Measurements from ENCODE around the gene EGR1.
"Not testable (repeated sequence)": the region's sequence is repeated elsewhere in the genome, so short reads cannot be mapped to it uniquely, and the experiment has no call there.

EGR1 gene

GRCh38 chr5:138471052-138471361 is 5.7 kb downstream of the EGR1 start:
- no peaks in the 10 kb centered on the region for H3K4me1 ChIP-seq (ENCODE audit: low read length)
- no peak for DNase-seq

GRCh38 chr5:138472353-138472752 is 7.1 kb downstream of the EGR1 start:
- no peaks in the 10 kb centered on the region for H4K20me1 ChIP-seq (ENCODE audit: insufficient read depth, low read length)
- no peaks in the 10 kb centered on the region for H3K4me1 ChIP-seq (ENCODE audit: low read length)
- H3K36me3 ChIP-seq (replicated peaks; ENCODE audit: insufficient read depth, low read length) = no peaks in the 10 kb centered on the region
- H3K4me3 ChIP-seq (ENCODE audit: low read length) = no peak overlapping the region
- DNase-seq = no peak
- H3F3A ChIP-seq (ENCODE audit: insufficient read depth, low read length) = no peaks in the 10 kb centered on the region
- H3K9me3 ChIP-seq (replicated peaks; ENCODE audit: insufficient read depth, low read length) = no peaks in the 10 kb centered on the region
- H2AFZ ChIP-seq (ENCODE audit: low read length) = no peak overlapping the region
- TF ChIP-seq CTCF (IDR thresholded peaks at IDR 0.05; ENCODE audit: low read length) = no peak
- no peak for TF ChIP-seq EZH2phosphoT487 (IDR thresholded peaks at IDR 0.05; ENCODE audit: low read length)
- TF ChIP-seq EZH2 (optimal IDR thresholded peaks at IDR 0.05; ENCODE audit: low read depth, low read length) = no peak
- H3K79me2 ChIP-seq (ENCODE audit: low read length) = no peaks in the 10 kb centered on the region
- peaks cover 13% of the 10 kb centered on the region for H3K27me3 ChIP-seq (replicated peaks; ENCODE audit: insufficient read depth, low read length)
- H3K9ac ChIP-seq (ENCODE audit: low read length) = no peak overlapping the region
- no peak overlapping the region for H3K4me2 ChIP-seq (ENCODE audit: low read depth, low read length)
- no peaks in the 10 kb centered on the region for H3K9me2 ChIP-seq (replicated peaks; ENCODE audit: insufficient read depth, low read length)
- H3K27ac ChIP-seq (ENCODE audit: low read length) = no peak overlapping the region

More at GRCh38 chr5:138471052-138471361, 5.7 kb downstream of the EGR1 start:
- H3K9me3 ChIP-seq (replicated peaks; ENCODE audit: insufficient read depth, low read length) = no peaks in the 10 kb centered on the region
- peaks cover 25% of the 10 kb centered on the region for H3K27me3 ChIP-seq (replicated peaks; ENCODE audit: insufficient read depth, low read length)
- H4K20me1 ChIP-seq (ENCODE audit: insufficient read depth, low read length) = no peaks in the 10 kb centered on the region
- no peak overlapping the region for H2AFZ ChIP-seq (ENCODE audit: low read length)
- no peaks in the 10 kb centered on the region for H3K36me3 ChIP-seq (replicated peaks; ENCODE audit: insufficient read depth, low read length)
- H3K79me2 ChIP-seq (ENCODE audit: low read length) = no peaks in the 10 kb centered on the region
- no peak overlapping the region for H3K4me3 ChIP-seq (ENCODE audit: low read length)
- H3K9me2 ChIP-seq (replicated peaks; ENCODE audit: insufficient read depth, low read length) = no peaks in the 10 kb centered on the region
- no peak for TF ChIP-seq CTCF (IDR thresholded peaks at IDR 0.05; ENCODE audit: low read length)
- TF ChIP-seq EZH2phosphoT487 (IDR thresholded peaks at IDR 0.05; ENCODE audit: low read length) = no peak
- no peak for TF ChIP-seq EZH2 (optimal IDR thresholded peaks at IDR 0.05; ENCODE audit: low read depth, low read length)
- H3K9ac ChIP-seq (ENCODE audit: low read length) = no peak overlapping the region
- H3K4me2 ChIP-seq (ENCODE audit: low read depth, low read length) = no peak overlapping the region
- no peaks in the 10 kb centered on the region for H3F3A ChIP-seq (ENCODE audit: insufficient read depth, low read length)
- H3K27ac ChIP-seq (ENCODE audit: low read length) = no peak overlapping the region

- H3K9me2 ChIP-seq (replicated peaks; ENCODE audit: insufficient read depth, low read length); H3K27me3 ChIP-seq (replicated peaks; ENCODE audit: insufficient read depth, low read length); H3K36me3 ChIP-seq (replicated peaks; ENCODE audit: insufficient read depth, low read length); H3F3A ChIP-seq (ENCODE audit: insufficient read depth, low read length); H3K4me3 ChIP-seq (ENCODE audit: low read length); H3K4me1 ChIP-seq (ENCODE audit: low read length); H2AFZ ChIP-seq (ENCODE audit: low read length); H3K79me2 ChIP-seq (ENCODE audit: low read length); H4K20me1 ChIP-seq (ENCODE audit: insufficient read depth, low read length); H3K4me2 ChIP-seq (ENCODE audit: low read depth, low read length); H3K9me3 ChIP-seq (replicated peaks; ENCODE audit: insufficient read depth, low read length); H3K9ac ChIP-seq (ENCODE audit: low read length); DNase-seq; H3K27ac ChIP-seq (ENCODE audit: low read length): not testable (repeated sequence)
These were observed 7.9 kb downstream of the EGR1 start for GRCh38 chr5:138473151-138473550.

- Histone ChIP-seq H3K36me3 (replicated peaks; ENCODE audit: insufficient read depth, low read length) (no peaks in the 10 kb centered on the region), H4K20me1 (ENCODE audit: insufficient read depth, low read length) (no peaks in the 10 kb centered on the region), H3F3A (ENCODE audit: insufficient read depth, low read length) (no peaks in the 10 kb centered on the region), H3K9me3 (replicated peaks; ENCODE audit: insufficient read depth, low read length) (no peaks in the 10 kb centered on the region), H3K9me2 (replicated peaks; ENCODE audit: insufficient read depth, low read length) (no peaks in the 10 kb centered on the region), H3K4me3 (ENCODE audit: low read length) (no peak overlapping the region), H3K4me1 (ENCODE audit: low read length) (no peaks in the 10 kb centered on the region), H3K27me3 (replicated peaks; ENCODE audit: insufficient read depth, low read length) (no peaks in the 10 kb centered on the region), H3K27ac (ENCODE audit: low read length) (no peak overlapping the region), H2AFZ (ENCODE audit: low read length) (no peak overlapping the region), H3K4me2 (ENCODE audit: low read depth, low read length) (no peak overlapping the region), H3K9ac (ENCODE audit: low read length) (no peak overlapping the region), H3K79me2 (ENCODE audit: low read length) (no peaks in the 10 kb centered on the region)
- DNase-seq = no peak
- TF ChIP-seq EZH2 (optimal IDR thresholded peaks at IDR 0.05; ENCODE audit: low read depth, low read length) (no peak), EZH2phosphoT487 (IDR thresholded peaks at IDR 0.05; ENCODE audit: low read length) (no peak), CTCF (IDR thresholded peaks at IDR 0.05; ENCODE audit: low read length) (no peak)
These were observed 11.6 kb downstream of the EGR1 start for GRCh38 chr5:138476918-138477317.

Measured in MM.1S (cell line).